Posterior vena cava (tissue), 2 donors: ENCODE data around the gene CRYBA2. TPM values are rescaled to one million over a fixed set of nuclear protein-coding genes. Genes with fewer than 3 reads are reported as not detected.

ENCODE experiments used
- DNase-seq: peaks from one replicate; pipeline ENCODE4 v3.0.0-alpha.2; 2020; ENCODE audit warnings: low spot score
- intact Hi-C, 2 donors: fragments of 100-400 bp; cut with DNase I; formaldehyde crosslinking; loops; one replicate each; pipeline versions ENCODE4 v1.14.1 to v1.14.2; 2022 to 2023
- long read RNA-seq, 2 donors: library from polyadenylated mRNA; unstranded; transcript quantifications; one replicate each; pipeline ENCODE4 v2.0.0, GENCODE V29; 2020 to 2021
- total RNA-seq, 2 donors: library from RNA; stranded (reverse); fragmentation: NEBNext Ultra II Directional; extraction: Animal tissue kit (Norgen Biotek cat#: 25700); gene quantifications; one replicate each; pipeline ENCODE4 v1.2.1, GENCODE V29; 2021
- donor health status: DM: yes; HTN: yes; CAD: no.
- donor health status: DM: yes; HTN: yes; CAD: no.

The CRYBA2 gene
- not detected for total RNA-seq
- long read RNA-seq, donor 1 = 0 reads
- long read RNA-seq, donor 2 = 0 reads

GRCh38 chr2:218993345-218994315 is at the start of gene CRYBA2:
Gene CRYBA2, minus strand, starts transcription at chr2:218993422. Its CDS starts 246 bp downstream, at chr2:218993176.
- no peak for DNase-seq
- intact Hi-C loops = no loop called here

DNA sequence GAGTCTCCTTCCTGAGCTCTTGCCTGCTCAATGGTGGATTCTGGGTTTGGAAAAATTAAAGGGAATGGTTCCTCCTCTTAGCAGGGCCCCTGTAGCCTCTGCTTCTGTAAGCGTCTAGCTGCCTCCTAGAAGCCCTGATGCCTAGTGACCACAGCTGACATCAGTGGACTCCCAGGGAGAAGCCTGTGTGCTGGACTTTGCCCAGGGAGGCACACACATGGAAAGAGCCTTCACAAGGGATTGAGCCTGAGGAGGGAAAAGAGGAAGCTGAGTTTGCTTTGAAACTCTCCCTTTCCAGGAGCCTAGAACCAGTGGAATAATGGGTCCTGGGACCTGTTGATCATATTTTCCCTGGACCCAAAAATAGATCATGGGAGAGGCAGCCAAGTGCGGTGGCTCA is 49.5 kb upstream of the CRYBA2 start:
- intact Hi-C loops = loop anchor here in 1 of 2 donors (5.0 kb wide), 1 partner anchor 275 kb away; no protein-coding TSS in a partner anchor
- DNase-seq = peak; percentile 17

- DNase-seq = peak; percentile 56
- intact Hi-C loops = loop anchor here in 1 of 2 donors (5.0 kb wide), 1 partner anchor 275 kb away; no protein-coding TSS in a partner anchor
These were observed 48.9 kb upstream of the CRYBA2 start for GRCh38 chr2:219042157-219042556.

DNA sequence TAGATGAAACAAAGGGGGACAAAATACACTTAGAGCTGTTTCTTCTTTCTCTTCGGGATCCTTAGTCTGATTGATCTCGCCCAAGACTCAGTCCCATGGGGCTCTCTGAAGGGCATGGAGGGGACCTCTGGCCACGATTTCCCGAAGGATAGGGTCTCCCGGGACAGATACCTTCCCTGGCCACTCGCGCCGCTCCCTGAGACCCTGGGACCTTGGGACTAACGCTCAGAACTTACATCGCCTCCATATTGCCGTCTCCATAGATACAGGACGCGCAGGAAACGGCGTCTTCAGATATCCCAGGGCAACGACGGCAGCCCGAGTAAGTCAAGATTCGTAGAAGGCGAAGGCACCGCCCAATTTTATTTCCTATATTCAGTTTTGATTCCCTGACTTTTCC is 48.0 kb upstream of the CRYBA2 start, which contains the start of gene CFAP65:
CFAP65 (minus strand) TSS at position 265 of the 400 bp plus-strand sequence. CDS start 2,468 bp downstream, outside the sequence.
- DNase-seq = peak; percentile 68
- intact Hi-C loops = loop anchor here in 1 of 2 donors (5.0 kb wide), 1 partner anchor 276 kb away; no protein-coding TSS in a partner anchor

DNA sequence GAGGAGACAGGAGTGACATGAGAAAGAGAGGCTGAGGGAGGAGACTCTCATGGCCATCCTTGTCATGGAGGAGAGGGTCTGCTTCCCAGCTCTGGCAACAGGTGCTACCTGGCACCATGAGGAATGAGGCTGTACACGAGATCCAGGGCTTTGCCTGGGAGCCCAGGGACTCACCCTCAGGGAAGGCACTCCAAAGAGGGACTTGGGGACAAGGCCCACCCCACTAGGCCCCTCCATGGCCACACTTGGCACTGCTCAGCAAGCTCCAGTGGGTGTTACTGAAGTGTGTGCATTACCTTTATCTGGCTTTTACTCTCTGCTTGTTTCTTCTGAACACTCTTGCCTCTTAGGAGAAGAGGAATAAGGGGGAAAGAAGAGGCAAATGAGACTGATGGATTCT is 45.4 kb upstream of the CRYBA2 start:
- peak; percentile 25 for DNase-seq
- intact Hi-C loops = no loop called here

DNA sequence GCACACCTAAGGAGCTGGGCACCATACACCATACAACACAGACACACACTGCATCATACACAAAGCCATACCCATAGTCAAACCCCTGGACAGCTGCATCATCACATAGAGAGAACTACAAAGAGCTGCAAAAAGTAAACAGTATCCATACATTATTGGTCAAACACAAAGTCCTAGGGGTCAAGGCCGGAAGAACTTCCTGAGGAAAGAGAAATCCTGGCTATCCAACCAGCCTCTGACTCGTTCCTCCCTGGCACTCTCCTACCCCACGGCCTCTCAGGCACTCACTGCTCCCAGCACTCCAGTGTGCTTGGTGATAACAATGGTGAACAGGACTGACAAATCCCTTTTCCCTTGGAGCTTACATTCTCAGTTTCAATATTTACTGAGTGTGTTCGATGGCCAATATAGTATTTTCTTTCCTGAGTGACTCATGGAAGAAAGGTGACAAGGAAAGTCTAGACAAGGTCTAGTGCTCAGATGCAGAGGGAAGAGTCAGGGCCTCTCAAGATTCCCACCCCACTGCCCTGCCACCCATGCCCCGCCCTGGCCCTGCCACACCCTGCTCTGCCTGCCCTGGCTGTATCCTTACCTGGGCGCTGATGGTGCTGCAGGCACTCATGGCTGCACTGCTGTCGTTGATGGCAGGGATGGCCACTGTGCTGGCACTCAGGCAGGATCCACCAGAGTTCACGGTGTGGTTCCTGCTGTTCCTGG is 44.7 kb upstream of the CRYBA2 start:
- intact Hi-C loops = no loop called here
- DNase-seq = peak; percentile 67

- peak; percentile 30 for DNase-seq
- intact Hi-C loops = no loop called here
These were observed 42.7 kb upstream of the CRYBA2 start for GRCh38 chr2:219035942-219036341.

DNA sequence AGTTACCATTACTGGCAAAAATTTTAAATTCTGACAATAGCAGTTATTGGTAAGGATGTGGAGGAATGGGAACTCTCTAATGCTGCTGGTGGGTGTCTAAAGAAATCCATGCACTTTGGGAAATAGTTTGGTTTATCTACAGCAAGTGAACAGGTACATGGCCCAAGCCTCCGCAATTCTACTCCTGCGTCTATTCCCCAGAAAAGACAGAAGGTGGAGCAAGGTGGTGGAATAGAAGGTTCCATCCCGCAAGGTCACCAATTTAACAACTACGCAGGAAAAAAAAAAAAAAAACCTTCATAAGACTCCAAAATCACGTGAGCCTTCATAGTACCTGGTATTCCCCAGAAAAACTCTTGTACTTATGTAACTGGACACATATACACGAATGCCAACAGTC is 41.6 kb upstream of the CRYBA2 start:
- peak; percentile 15 for DNase-seq
- intact Hi-C loops = no loop called here

- intact Hi-C loops = no loop called here
These were observed 39.0 kb upstream of the CRYBA2 start for GRCh38 chr2:219032051-219032745.

DNA sequence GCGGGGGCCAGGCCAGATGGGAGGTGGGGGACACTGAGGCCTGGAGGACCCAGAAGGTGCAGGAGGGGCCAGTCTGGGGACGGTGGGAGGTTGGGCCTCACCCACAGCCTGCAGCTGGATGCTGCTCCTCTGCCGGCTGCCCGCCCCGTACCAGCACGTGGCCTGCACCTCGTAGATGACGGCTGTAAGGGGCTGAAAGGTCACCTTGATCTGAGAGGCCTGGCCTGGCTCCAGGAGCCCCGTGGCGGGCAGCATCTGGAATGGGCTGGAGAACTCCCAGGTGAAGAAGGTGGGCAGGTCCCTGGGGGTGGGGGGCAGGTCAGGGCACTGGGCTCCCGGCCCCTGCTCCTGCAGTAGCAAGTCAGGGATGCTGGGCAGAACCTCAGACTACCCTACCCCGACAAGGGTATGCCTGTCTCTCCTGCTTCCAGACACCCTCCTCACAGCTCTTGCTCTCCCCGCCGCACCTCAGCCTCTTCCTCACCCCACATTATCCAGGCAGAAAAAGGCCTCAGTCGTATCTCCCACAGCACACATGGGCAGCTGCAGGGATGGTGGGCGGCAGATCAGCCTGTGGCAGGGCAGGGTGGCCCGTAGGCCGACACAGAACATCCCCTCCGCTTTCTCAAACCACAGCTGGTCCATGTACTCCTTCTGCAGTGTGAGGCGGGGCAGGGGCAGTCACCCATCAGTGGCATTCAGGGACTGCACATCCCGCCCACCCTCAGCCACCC is 38.0 kb upstream of the CRYBA2 start:
- no peak for DNase-seq
- intact Hi-C loops = loop anchor here in 1 of 2 donors (1.0 kb wide), 1 partner anchor 27 kb away; no protein-coding TSS in a partner anchor

More at GRCh38 chr2:219032051-219032745, 39.0 kb upstream of the CRYBA2 start:
- DNase-seq = peak; percentile 62

DNA sequence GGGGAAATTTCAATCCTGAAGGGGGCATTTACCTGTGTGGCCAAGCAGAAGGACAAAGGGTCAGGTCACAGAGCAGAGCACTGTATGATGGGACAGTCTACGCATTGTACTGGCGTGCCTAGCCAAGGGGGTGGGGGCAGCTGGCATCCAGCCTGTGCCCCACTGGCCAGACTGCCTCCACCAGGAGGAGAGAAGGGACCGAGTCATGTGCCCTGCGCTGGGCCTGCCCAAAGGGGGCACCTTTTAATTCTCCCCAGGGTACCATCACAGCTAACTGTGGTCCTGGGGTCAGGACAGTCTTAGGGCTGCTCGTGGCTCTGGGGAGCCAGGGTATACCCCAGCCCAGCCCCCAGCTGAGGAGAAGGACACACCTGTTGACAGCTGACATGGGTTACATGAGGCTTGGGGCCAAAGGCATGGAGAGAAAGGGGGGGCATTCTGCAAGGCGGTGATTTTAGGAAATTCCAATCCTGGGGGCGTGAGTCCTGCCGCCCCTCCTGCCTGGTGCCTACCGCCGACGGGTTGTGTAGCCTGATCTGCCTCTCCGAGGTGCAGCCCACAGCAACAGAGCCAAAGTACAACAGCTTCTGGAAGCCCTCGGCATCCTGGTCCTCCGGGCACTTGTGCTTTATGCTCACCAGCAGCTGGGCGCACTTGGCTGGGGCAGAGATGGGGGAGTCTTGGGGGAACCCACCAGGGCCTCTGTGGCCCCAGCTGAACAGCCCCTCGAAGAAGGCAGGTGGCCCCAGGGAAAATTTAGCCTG is 37.1 kb upstream of the CRYBA2 start:
- intact Hi-C loops = no loop called here
- DNase-seq = peak; percentile 59

GRCh38 chr2:219029829-219030165 is 36.6 kb upstream of the CRYBA2 start:
- intact Hi-C loops = no loop called here
- DNase-seq = peak; percentile 93

GRCh38 chr2:219028996-219029828 is 36.0 kb upstream of the CRYBA2 start:
- intact Hi-C loops = no loop called here
- DNase-seq = no peak

- intact Hi-C loops = no loop called here
- DNase-seq = no peak
These were observed 34.9 kb upstream of the CRYBA2 start for GRCh38 chr2:219028141-219028540.

- intact Hi-C loops = no loop called here
- no peak for DNase-seq
These were observed 34.4 kb upstream of the CRYBA2 start for GRCh38 chr2:219027511-219028055.

GRCh38 chr2:219026946-219027345 is 33.7 kb upstream of the CRYBA2 start:
- intact Hi-C loops = no loop called here

More at GRCh38 chr2:219026946-219027345, 33.7 kb upstream of the CRYBA2 start:
- DNase-seq = no peak
